Gastrocnemius medialis (tissue), 4 donors: ENCODE results near the gene PNMA1. TPM values are rescaled to one million over a fixed set of nuclear protein-coding genes. Genes with fewer than 3 reads are reported as not detected.

Experiments
- ATAC-seq, 2 donors: fragments of 150-250 bp; one replicate each; pipeline ENCODE4 v1.9.1; 2016
- DNase-seq, 2 donors: peaks; one replicate each; pipeline ENCODE4 v3.0.0-alpha.2; 2019
- H3K27ac ChIP-seq, 4 donors: fragments of 200-600 bp; sonication (generic); 1 replicate in 1 of 4; 2 replicates in 3 of 4; pipeline ENCODE4 v1.5.1; 2016 to 2018; ENCODE audit warnings: mild to moderate bottlenecking in 2 of 4, moderate library complexity in 1 of 4
- H3K27me3 ChIP-seq, 3 donors: fragments of 200-600 bp; sonication (generic) in 2 of 3; 1 replicate in 1 of 3; 2 replicates in 2 of 3; pipeline versions ENCODE4 v1.5.1 to v1.6.0; 2016 to 2019; ENCODE audit warnings: mild to moderate bottlenecking in 1 of 3, moderate library complexity in 1 of 3
- H3K36me3 ChIP-seq, 2 donors: fragments of 200-600 bp; sonication (generic) in 1 of 2; one replicate each; pipeline ENCODE4 v1.5.1; 2017 to 2018
- H3K4me1 ChIP-seq, 2 donors: fragments of 200-600 bp; sonication (generic) in 1 of 2; one replicate each; pipeline ENCODE4 v1.5.1; 2016 to 2017; ENCODE audit warnings: mild to moderate bottlenecking in 2 of 2
- H3K4me3 ChIP-seq, 4 donors: fragments of 200-600 bp; sonication (generic) in 3 of 4; 1 replicate in 1 of 4; 2 replicates in 3 of 4; pipeline ENCODE4 v1.5.1; 2016 to 2019; ENCODE audit warnings: mild to moderate bottlenecking in 2 of 4
- H3K9me3 ChIP-seq, 3 donors: fragments of 200-600 bp; sonication (generic) in 2 of 3; 1 replicate in 1 of 3; 2 replicates in 2 of 3; pipeline ENCODE4 v1.5.1; 2016 to 2019
- CTCF ChIP-seq, 5 experiments: fragments of 450-650 bp in 3 of 5; fragments of 200-600 bp in 2 of 5; sonication (generic) in 2 of 5; IDR thresholded peaks in 4 of 5; conservative IDR thresholded peaks in 1 of 5; 1 replicate in 4 of 5; 2 replicates in 1 of 5; pipeline ENCODE4 v1.5.1; 2016 to 2019; ENCODE audit warnings: antibody characterized with exemption in 5 of 5, mild to moderate bottlenecking in 3 of 5, moderate library complexity in 3 of 5
- POLR2A ChIP-seq, 2 donors: fragments of 450-650 bp; IDR thresholded peaks; one replicate each; pipeline ENCODE4 v1.6.1; 2017; ENCODE audit warnings: antibody characterized with exemption in 2 of 2, mild to moderate bottlenecking in 2 of 2, moderate library complexity in 2 of 2
- in situ Hi-C, 4 donors: fragments of 200-750 bp; cut with MboI; loops; one replicate each; pipeline versions ENCODE4 v1.15.0 to v1.8.0; 2017; ENCODE audit warnings: low sequenced_read_pairs in 4 of 4
- intact Hi-C: fragments of 100-400 bp; cut with DNase I; formaldehyde crosslinking; loops from one replicate; pipeline ENCODE4 v1.15.1; 2023; ENCODE audit warnings: low total_unique reads
- total RNA-seq, 4 donors: library from RNA; depleted of rRNA; stranded (reverse); fragments of >200 nt; gene quantifications; one replicate each; pipeline versions ENCODE4 v1.1.0 to v1.2.3, GENCODE V29; 2016

The PNMA1 gene
- total RNA-seq, 4 donors from 2014 or later: 7.6 to 18.5 (median 8.8) TPM

- peak overlapping the region; percentile 8 to 43 (median 34) for H3K4me3 ChIP-seq
- in situ Hi-C loops: no loop called here
Observed at GRCh38 chr14:73753887-73754795, 40.0 kb upstream of the PNMA1 start.

DNA sequence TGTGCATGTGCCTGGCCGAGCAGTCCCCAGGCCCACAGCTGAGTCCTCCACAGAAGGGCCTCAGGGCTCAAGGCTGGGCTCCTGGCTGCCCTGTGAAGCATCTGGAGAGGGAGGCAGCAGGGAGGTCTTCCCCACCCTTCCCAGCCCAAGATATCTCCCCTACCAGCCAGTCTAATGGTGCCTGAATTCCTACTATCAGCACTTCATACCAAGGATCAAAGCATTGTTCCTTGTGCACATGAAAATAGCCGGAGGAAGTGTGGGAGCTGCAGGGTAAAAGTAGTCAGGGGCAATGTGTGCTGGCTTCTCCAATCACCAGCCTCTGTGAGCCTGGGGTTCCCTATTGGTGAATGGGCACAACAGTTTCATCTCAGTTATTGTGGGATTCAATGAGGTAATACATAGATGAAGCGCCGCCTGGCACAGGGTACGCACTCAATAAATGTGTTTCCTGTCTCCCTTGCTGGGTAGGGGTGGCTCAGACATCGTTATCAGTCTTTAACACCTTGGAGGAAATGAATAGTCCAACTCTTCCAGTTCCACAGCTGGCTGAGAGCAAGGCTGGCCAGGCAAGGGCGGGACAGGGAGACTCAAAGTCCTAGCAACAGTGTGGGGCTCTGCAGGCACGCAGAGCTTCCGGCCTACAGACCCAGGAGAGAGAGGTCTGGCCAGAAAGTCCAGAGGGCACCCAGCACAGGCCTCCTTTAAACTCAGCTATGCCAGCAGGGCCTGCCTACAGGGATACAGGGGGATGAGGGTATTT lies 39.1 kb upstream of the PNMA1 start:
- Histone ChIP-seq H3K4me1 (peaks cover 94 to 100% of the 10 kb centered on the region in 2 donors), H3K9me3 (no peaks in the 10 kb centered on the region), H3K27me3 (no peaks in the 10 kb centered on the region), H3K36me3 (no peaks in the 10 kb centered on the region), H3K4me3 (peak overlapping the region in 2 of 4 donors; percentile 8 to 11), H3K27ac (peak overlapping the region; percentile 89 to 98 (median 94))
- intact Hi-C loops: no loop called here
- DNase-seq (no peak), ATAC-seq (no peak)
- TF ChIP-seq POLR2A (IDR thresholded peaks at IDR 0.05): no peak
- no peak for TF ChIP-seq CTCF (IDR thresholded peaks at IDR 0.05 in 4 of 5, conservative IDR thresholded peaks at IDR 0.05 in 1 of 5)
- in situ Hi-C loops: no loop called here

More at GRCh38 chr14:73753887-73754795, 40.0 kb upstream of the PNMA1 start:
- peak overlapping the region; percentile 89 to 98 (median 94) for H3K27ac ChIP-seq
- H3K4me1 ChIP-seq: peaks cover 95 to 99% of the 10 kb centered on the region in 2 donors
- no peaks in the 10 kb centered on the region for H3K9me3 ChIP-seq
- no peaks in the 10 kb centered on the region for H3K36me3 ChIP-seq
- ATAC-seq (peak; percentile 7 to 15), DNase-seq (no peak)
- no peaks in the 10 kb centered on the region for H3K27me3 ChIP-seq
- TF ChIP-seq CTCF (IDR thresholded peaks at IDR 0.05 in 4 of 5, conservative IDR thresholded peaks at IDR 0.05 in 1 of 5) (no peak), POLR2A (IDR thresholded peaks at IDR 0.05) (peak in 1 of 2 donors; percentile 20)
- intact Hi-C loops: no loop called here

GRCh38 chr14:73752297-73752992 lies 38.3 kb upstream of the PNMA1 start:
- TF ChIP-seq POLR2A (IDR thresholded peaks at IDR 0.05) (no peak), CTCF (IDR thresholded peaks at IDR 0.05 in 4 of 5, conservative IDR thresholded peaks at IDR 0.05 in 1 of 5) (peak in 3 of 5 experiments; percentile 24 to 31 (median 28))
- Histone ChIP-seq H3K36me3 (no peaks in the 10 kb centered on the region), H3K27me3 (no peaks in the 10 kb centered on the region), H3K4me1 (peaks cover 93 to 100% of the 10 kb centered on the region in 2 donors), H3K27ac (peak overlapping the region; percentile 89 to 98 (median 94)), H3K4me3 (peak overlapping the region in 1 of 4 donors; percentile 11), H3K9me3 (no peaks in the 10 kb centered on the region)
- DNase-seq (peak in 1 of 2 donors; percentile 69), ATAC-seq (no peak)
- intact Hi-C loops (no loop called here), in situ Hi-C loops (no loop called here)

DNA sequence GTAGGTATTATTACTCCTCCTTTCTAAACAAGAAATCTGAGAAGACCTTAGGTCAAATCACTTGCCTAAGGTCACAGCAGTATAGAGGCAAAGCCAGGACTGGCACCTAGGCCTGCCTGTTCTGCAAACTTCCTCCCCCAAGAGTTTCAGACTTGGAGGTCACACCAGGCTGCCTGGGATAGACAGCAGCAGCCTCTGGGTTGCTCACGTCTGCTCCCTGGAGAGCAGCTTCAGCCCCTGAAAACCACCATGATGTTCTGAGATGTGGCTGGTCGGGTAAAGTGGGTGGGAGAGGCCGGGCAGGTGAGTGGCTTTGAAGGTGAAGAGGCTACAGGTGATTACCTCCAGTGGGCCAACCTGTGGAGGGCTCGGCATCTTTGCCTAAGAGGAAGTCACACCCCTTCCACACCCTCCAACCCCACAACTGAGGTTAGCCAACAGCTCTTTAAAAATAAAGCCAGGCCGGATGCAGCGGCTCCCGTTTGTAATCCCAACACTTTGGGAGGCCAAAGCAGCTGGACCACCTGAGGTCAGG lies 37.0 kb upstream of the PNMA1 start:
- Histone ChIP-seq H3K4me3 (no peak overlapping the region), H3K9me3 (no peaks in the 10 kb centered on the region), H3K27me3 (no peaks in the 10 kb centered on the region), H3K27ac (peak overlapping the region; percentile 89 to 98 (median 94)), H3K36me3 (no peaks in the 10 kb centered on the region), H3K4me1 (peaks cover 93 to 100% of the 10 kb centered on the region in 2 donors)
- intact Hi-C loops: no loop called here
- TF ChIP-seq POLR2A (IDR thresholded peaks at IDR 0.05) (no peak), CTCF (IDR thresholded peaks at IDR 0.05 in 4 of 5, conservative IDR thresholded peaks at IDR 0.05 in 1 of 5) (no peak)
- no peak for DNase-seq
- in situ Hi-C loops: no loop called here
- ATAC-seq: no peak
